ENCODE data around the gene HIVEP2. TPM values are rescaled to one million over a fixed set of nuclear protein-coding genes. Genes with fewer than 3 reads are reported as not detected.

HIVEP2 gene
- total and polyA plus RNA-seq, 9 donors: 8.4 to 58.9 (median 32.1) TPM

DNA sequence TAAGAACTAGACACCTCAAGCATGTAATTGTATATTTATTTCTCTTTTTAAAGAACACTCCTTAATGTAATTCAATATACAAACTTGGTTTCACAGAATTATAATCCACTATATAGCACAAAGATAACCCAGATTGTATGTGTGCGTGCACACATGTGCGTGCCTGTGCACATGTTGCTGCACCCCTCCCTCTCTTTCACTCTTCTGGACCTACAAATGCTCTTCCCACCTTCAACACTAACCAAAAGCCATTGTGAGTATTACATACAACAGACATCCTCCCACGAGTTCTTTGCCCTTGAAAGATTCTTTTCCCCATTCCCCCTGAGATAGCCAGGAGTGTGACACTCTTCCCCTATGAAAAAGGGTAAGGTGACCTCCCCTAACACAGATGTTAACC is 193.5 kb downstream of the HIVEP2 start:
- intact Hi-C loops (cut with DNase I): no loop called here
- Histone ChIP-seq H3K4me1 (ENCODE audit: insufficient read depth) (no peaks in the 10 kb centered on the region), H3K9me3 (no peaks in the 10 kb centered on the region), H3K4me3 (no peak overlapping the region), H3K27ac (no peak overlapping the region), H3K27me3 (no peaks in the 10 kb centered on the region), H3K36me3 (no peaks in the 10 kb centered on the region)
- TF ChIP-seq EP300 (IDR thresholded peaks at IDR 0.05) (no peak), POLR2A (IDR thresholded peaks at IDR 0.05) (no peak)
- TF ChIP-seq, protein P1, sequence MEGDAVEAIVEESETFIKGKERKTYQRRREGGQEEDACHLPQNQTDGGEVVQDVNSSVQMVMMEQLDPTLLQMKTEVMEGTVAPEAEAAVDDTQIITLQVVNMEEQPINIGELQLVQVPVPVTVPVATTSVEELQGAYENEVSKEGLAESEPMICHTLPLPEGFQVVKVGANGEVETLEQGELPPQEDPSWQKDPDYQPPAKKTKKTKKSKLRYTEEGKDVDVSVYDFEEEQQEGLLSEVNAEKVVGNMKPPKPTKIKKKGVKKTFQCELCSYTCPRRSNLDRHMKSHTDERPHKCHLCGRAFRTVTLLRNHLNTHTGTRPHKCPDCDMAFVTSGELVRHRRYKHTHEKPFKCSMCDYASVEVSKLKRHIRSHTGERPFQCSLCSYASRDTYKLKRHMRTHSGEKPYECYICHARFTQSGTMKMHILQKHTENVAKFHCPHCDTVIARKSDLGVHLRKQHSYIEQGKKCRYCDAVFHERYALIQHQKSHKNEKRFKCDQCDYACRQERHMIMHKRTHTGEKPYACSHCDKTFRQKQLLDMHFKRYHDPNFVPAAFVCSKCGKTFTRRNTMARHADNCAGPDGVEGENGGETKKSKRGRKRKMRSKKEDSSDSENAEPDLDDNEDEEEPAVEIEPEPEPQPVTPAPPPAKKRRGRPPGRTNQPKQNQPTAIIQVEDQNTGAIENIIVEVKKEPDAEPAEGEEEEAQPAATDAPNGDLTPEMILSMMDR (IDR thresholded peaks at IDR 0.05): no peak
- no peak for DNase-seq
- WGBS, 3 donors: 80 to 94% (median 86%) methylated on average over 3 of the region's 3 CpGs

DNA sequence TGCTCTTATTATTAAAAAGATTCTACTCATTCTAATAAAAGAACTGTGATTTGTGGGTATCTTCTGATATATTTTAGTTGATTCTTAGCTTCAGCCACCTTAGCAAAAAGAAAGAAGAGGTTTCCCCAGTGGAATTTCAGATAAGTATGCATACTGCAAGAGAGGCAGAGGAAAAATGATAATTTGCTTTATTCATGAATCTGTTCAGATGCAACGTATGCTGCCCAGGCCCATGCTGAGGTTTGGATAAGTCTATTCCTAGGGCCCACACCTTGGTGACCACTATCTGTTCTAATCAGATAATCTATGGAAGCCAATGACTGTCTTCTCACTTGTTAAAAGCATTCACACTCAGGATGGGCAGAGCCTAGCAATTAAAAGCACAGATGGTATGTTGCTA is 194.0 kb downstream of the HIVEP2 start:
- no peak for DNase-seq
- WGBS, 3 donors: 77 to 88% (median 78%) methylated on average over 1 of the region's 1 CpG
- intact Hi-C loops (cut with DNase I): no loop called here
- Histone ChIP-seq H3K4me1 (ENCODE audit: insufficient read depth) (no peaks in the 10 kb centered on the region), H3K27me3 (no peaks in the 10 kb centered on the region), H3K9me3 (no peaks in the 10 kb centered on the region), H3K36me3 (no peaks in the 10 kb centered on the region), H3K27ac (no peak overlapping the region), H3K4me3 (no peak overlapping the region)
- TF ChIP-seq POLR2A (IDR thresholded peaks at IDR 0.05): no peak
- TF ChIP-seq EP300 (IDR thresholded peaks at IDR 0.05): no peak
- TF ChIP-seq, protein P1 (IDR thresholded peaks at IDR 0.05): no peak

DNA sequence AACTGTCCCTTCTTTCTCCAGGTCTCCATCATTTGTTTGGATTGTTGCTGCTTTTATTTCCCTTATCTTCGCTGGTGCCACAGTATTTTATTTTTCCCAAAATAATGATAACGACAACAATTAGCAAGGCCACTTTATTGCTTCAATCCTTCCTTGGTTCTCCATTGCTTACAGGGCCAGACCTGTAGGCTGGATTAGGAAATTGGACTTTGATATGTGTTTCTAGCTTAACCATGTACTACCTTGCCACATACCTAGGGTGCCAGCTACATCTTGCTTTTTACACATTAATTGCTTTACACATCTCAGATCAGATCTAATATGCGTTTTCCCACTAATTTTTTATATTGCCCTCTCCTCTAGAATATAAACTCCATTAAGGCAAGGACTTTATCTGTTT is 195.4 kb downstream of the HIVEP2 start:
- no peak overlapping the region for H3K4me3 ChIP-seq
- no peaks in the 10 kb centered on the region for H3K27me3 ChIP-seq
- intact Hi-C loops (cut with DNase I): no loop called here
- DNase-seq: no peak
- H3K36me3 ChIP-seq: no peaks in the 10 kb centered on the region
- H3K4me1 ChIP-seq (ENCODE audit: insufficient read depth): no peaks in the 10 kb centered on the region
- TF ChIP-seq, protein P1 (IDR thresholded peaks at IDR 0.05): no peak
- no peak for TF ChIP-seq EP300 (IDR thresholded peaks at IDR 0.05)
- H3K27ac ChIP-seq: no peak overlapping the region
- 57 to 85% (median 68%) methylated on average over 3 of the region's 3 CpGs for WGBS, 3 donors
- no peaks in the 10 kb centered on the region for H3K9me3 ChIP-seq

DNA sequence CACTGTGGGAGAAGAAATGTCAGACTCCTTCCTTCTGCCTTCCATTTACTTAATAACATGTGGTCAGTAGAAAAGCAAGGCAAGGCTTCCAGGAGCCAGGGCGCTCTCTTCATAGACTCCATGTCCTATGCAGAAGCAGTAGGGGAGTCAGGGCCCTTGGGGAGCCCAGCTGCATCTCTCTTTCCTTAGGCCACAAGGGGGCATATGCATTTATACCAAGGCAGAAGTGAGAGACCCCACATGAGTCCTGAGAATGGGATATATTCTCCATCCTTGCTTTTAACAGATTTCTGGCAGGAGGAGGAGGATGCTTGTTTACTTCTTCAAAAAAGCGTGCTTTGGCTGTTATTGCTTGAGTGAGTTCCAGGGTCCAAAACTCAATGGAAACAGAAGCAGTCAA is 198.5 kb downstream of the HIVEP2 start:
- Histone ChIP-seq H3K4me3 (no peak overlapping the region), H3K27me3 (no peaks in the 10 kb centered on the region), H3K4me1 (ENCODE audit: insufficient read depth) (no peaks in the 10 kb centered on the region), H3K9me3 (no peaks in the 10 kb centered on the region), H3K27ac (no peak overlapping the region), H3K36me3 (no peaks in the 10 kb centered on the region)
- WGBS, 3 donors: 62 to 69% (median 66%) methylated on average over 2 of the region's 2 CpGs
- TF ChIP-seq POLR2A (IDR thresholded peaks at IDR 0.05) (no peak), EP300 (IDR thresholded peaks at IDR 0.05) (no peak)
- TF ChIP-seq, protein P1 (IDR thresholded peaks at IDR 0.05): no peak
- no peak for DNase-seq
- intact Hi-C loops (cut with DNase I): no loop called here

DNA sequence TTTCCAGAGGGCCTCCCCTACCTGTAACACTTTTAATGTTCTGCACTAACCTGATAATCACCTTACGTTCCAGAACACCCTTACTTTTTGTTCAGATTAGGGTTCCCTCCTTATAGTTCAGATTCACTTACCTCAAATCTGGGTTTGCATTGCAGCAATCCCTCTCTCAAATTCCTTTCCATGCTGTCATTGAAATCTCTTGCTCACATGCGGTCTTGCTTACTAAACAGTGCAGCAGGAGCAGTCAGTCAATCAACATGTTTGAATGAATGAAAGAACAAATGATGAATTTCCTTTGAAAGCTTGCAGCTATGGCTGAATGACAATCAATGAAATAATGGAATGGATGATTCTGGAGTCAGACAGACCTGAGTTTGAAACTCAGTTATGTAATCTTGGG is 200.1 kb downstream of the HIVEP2 start:
- intact Hi-C loops (cut with DNase I): no loop called here
- Histone ChIP-seq H3K4me1 (ENCODE audit: insufficient read depth) (no peaks in the 10 kb centered on the region), H3K4me3 (no peak overlapping the region), H3K36me3 (no peaks in the 10 kb centered on the region), H3K9me3 (no peaks in the 10 kb centered on the region), H3K27me3 (no peaks in the 10 kb centered on the region), H3K27ac (no peak overlapping the region)
- TF ChIP-seq, protein P1 (IDR thresholded peaks at IDR 0.05): no peak
- TF ChIP-seq POLR2A (IDR thresholded peaks at IDR 0.05) (no peak), EP300 (IDR thresholded peaks at IDR 0.05) (no peak)
- DNase-seq: no peak
- 89 to 93% (median 89%) methylated on average over 2 of the region's 2 CpGs for WGBS, 3 donors
